Measurements from ENCODE around the gene KRTAP5-2. TPM values are rescaled to one million over a fixed set of nuclear protein-coding genes. Genes with fewer than 3 reads are reported as not detected.

The KRTAP5-2 gene
- total RNA-seq, 1 donor = not detected

DNA sequence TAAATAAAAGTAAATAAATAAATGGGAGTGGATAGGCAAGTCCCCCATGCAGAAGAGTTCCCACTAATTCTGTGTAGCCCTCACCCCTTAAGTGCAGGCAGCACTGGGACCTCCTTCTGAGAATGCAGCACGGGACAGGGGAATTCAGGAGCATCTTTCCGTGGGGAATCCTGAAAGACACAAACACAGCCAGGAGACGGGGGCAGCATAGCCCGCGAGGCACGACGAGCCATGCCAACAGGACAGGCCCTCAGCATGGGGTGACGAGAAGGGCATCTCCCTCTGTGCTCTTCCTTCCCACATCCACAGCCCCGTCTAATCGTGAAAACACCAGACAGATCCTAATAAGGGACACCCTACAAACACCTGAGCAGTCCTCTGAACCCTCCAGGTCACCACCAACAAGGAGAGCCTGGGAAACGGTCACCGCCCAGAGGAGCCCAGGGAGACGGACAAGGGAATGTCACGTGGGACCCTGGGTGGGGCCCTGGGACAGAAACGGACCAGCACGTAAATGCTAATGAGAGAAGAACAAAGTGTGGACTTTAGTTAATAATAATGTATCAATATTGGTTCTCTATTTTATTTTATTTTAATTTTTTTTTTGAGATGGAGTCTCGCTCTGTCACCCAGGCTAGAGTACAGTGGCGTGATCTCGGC, 38.3 kb upstream of the KRTAP5-2 start:
- DNase-seq (ENCODE audit: low read depth) = no peak
- TF ChIP-seq CTCF (IDR thresholded peaks at IDR 0.05; ENCODE audit: insufficient read depth, low read length) = no peak
- no peak overlapping the region for H3K4me3 ChIP-seq (ENCODE audit: low read depth, low read length)

DNA sequence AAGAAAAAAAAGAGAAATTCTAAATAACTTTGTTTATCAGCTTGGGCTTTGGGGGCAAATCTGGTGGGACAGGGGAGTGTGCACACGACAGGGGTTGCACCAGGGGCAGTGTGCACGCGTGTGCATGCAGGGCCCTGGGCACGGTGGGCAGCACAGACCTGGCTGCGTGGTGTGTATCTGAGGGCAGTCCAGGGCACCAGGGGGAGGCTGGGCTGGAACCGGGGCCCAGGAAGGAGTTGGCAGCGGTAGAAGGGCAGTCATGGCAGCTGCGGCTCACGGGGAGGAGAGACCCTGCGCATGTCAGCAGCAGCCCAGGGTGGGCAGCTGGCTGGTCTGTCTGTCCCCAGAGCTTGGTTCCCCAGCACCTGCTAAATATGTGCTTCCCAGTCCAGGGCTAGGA, 35.8 kb upstream of the KRTAP5-2 start:
- H3K4me3 ChIP-seq (ENCODE audit: low read depth, low read length) = no peak overlapping the region
- DNase-seq (ENCODE audit: low read depth) = no peak
- no peak for TF ChIP-seq CTCF (IDR thresholded peaks at IDR 0.05; ENCODE audit: insufficient read depth, low read length)

- no peak overlapping the region for H3K4me3 ChIP-seq (ENCODE audit: low read depth, low read length)
- no peak for DNase-seq (ENCODE audit: low read depth)
- TF ChIP-seq CTCF (IDR thresholded peaks at IDR 0.05; ENCODE audit: insufficient read depth, low read length) = no peak
Measured at GRCh38 chr11:1632053-1632714, 34.1 kb upstream of the KRTAP5-2 start.

DNA sequence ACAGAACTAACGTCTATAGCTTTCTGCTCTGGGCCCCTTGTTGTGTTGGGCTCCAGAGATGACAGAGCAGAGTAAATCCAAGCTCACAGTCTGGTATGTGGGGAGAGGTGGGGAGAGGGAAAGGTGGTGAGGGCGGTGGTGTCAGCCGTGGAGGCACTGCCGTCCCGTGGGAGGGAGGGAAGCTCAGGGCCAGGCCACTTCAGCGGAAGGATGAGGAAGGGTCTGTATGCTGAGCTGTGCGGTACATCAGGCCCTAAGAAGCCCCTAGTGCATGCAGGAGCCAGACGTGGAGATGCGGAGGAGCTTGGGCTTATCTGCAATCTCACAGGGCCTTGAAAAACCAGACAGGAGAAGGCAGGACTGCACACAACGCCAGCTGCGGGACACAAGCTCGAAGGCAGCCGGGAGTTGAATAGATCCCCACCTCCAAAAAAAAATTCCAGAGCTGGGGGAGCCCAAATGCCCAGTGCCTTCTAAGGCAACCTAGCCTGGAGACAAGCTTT, 33.0 kb upstream of the KRTAP5-2 start:
- H3K4me3 ChIP-seq (ENCODE audit: low read depth, low read length) = no peak overlapping the region
- DNase-seq (ENCODE audit: low read depth) = no peak
- no peak for TF ChIP-seq CTCF (IDR thresholded peaks at IDR 0.05; ENCODE audit: insufficient read depth, low read length)

GRCh38 chr11:1630271-1630670, 32.2 kb upstream of the KRTAP5-2 start:
- DNase-seq (ENCODE audit: low read depth) = no peak
- no peak overlapping the region for H3K4me3 ChIP-seq (ENCODE audit: low read depth, low read length)
- TF ChIP-seq CTCF (IDR thresholded peaks at IDR 0.05; ENCODE audit: insufficient read depth, low read length) = no peak

- TF ChIP-seq CTCF (IDR thresholded peaks at IDR 0.05; ENCODE audit: insufficient read depth, low read length) = no peak
- no peak within 1 kb of the TSS for H3K4me3 ChIP-seq (ENCODE audit: low read depth, low read length)
- no peak for DNase-seq (ENCODE audit: low read depth)
Measured at GRCh38 chr11:1629326-1630185, 31.5 kb upstream of the KRTAP5-2 start, which contains the start of gene KRTAP5-5. KRTAP5-5 (plus strand) TSS chr11:1629775; CDS start chr11:1629841, 66 bp downstream.

Measured in fibroblast of the aortic adventitia (primary cell).